ENCODE measurements around the gene VKORC1L1.

DNA sequence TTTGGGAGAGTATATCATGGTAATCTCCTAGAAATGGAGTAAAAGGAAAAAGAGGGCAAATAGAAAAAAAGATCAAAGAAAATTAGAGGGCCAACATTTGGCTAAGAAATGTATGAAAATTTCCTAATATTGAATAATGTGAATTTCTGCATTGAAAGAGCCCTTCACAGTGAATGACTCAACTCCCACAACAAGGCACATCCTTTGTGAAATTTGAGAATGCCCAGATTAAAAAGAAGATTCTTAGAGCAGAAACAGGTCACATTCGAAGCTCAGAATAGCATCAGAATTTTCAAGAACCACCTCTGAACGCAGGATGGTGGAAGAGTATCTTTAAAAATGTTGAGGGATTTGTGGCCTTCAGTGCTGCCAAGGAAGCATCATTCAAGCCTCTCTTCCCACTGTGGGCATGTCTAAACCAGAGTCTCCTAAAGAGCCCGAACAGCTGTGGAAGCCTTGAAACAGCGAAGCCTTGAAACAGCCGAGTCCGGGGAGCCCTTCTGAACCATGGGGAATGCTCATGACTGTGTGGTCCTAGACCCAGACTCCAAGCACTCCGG is 65.5 kb downstream of the VKORC1L1 start:
- TF ChIP-seq, protein P1, sequence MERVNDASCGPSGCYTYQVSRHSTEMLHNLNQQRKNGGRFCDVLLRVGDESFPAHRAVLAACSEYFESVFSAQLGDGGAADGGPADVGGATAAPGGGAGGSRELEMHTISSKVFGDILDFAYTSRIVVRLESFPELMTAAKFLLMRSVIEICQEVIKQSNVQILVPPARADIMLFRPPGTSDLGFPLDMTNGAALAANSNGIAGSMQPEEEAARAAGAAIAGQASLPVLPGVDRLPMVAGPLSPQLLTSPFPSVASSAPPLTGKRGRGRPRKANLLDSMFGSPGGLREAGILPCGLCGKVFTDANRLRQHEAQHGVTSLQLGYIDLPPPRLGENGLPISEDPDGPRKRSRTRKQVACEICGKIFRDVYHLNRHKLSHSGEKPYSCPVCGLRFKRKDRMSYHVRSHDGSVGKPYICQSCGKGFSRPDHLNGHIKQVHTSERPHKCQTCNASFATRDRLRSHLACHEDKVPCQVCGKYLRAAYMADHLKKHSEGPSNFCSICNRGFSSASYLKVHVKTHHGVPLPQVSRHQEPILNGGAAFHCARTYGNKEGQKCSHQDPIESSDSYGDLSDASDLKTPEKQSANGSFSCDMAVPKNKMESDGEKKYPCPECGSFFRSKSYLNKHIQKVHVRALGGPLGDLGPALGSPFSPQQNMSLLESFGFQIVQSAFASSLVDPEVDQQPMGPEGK (CRISPR knock-in tag; IDR thresholded peaks at IDR 0.05; ENCODE audit: borderline replicate concordance) = no peak
- TF ChIP-seq OSR1 (CRISPR knock-in tag; IDR thresholded peaks at IDR 0.05) = no peak
- TF ChIP-seq, protein P2, sequence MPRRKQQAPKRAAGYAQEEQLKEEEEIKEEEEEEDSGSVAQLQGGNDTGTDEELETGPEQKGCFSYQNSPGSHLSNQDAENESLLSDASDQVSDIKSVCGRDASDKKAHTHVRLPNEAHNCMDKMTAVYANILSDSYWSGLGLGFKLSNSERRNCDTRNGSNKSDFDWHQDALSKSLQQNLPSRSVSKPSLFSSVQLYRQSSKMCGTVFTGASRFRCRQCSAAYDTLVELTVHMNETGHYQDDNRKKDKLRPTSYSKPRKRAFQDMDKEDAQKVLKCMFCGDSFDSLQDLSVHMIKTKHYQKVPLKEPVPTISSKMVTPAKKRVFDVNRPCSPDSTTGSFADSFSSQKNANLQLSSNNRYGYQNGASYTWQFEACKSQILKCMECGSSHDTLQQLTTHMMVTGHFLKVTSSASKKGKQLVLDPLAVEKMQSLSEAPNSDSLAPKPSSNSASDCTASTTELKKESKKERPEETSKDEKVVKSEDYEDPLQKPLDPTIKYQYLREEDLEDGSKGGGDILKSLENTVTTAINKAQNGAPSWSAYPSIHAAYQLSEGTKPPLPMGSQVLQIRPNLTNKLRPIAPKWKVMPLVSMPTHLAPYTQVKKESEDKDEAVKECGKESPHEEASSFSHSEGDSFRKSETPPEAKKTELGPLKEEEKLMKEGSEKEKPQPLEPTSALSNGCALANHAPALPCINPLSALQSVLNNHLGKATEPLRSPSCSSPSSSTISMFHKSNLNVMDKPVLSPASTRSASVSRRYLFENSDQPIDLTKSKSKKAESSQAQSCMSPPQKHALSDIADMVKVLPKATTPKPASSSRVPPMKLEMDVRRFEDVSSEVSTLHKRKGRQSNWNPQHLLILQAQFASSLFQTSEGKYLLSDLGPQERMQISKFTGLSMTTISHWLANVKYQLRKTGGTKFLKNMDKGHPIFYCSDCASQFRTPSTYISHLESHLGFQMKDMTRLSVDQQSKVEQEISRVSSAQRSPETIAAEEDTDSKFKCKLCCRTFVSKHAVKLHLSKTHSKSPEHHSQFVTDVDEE (CRISPR knock-in tag; IDR thresholded peaks at IDR 0.05) = no peak

Measured in SK-N-SH treated with all-trans-retinoic acid at 6 μM for 48 hours (cell line).